DMS53 treated with DMSO at 0.1 percent for 48 hours (cell line): Measurements from ENCODE around the gene PARD3.

Experiments used
- DNase-seq: peaks from one replicate; lab custom pipeline; 2025; ENCODE audit not compliant: unreplicated experiment; lab: John Stamatoyannopoulos, UW

The PARD3 gene

GRCh38 chr10:34333513-34333912 lies 481.6 kb downstream of the PARD3 start:
- no peak for DNase-seq

DNA sequence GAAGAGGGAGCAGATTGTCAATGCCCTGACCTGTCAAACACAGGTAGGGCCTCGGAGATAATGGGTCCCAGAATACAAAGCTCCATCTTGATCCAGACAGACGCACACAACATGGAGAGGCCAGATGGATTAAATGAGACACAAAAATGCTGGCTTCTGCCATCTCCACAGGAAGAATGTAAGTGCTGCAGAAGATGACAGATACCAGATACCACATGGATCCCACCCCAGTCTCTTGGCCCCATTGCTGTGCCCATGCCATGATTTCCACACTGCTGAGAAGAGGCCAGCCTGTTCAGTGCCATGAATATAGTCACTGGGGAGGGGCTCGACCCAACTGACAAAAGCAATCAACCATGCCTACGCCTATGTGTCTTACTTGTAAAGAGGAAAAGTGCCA lies 487.9 kb downstream of the PARD3 start:
- DNase-seq, result no peak

DNA sequence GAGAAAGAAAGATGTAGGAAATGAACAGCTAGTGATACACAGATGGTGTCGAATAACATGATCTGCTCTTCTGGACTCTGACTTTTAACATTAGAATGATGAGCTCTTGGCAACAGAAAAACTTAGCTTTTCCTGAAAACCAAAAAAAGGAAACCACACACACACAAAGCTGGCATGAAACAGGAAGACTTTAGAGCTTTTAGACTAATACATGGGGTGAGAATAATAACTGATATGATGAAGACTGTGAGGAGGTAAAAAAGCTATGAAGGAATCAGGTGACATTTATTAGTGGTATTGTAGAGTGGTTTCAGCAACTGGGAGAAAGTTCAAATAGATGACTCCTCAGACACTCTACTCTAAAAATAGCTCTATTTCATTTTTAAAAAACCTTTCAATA lies 491.9 kb downstream of the PARD3 start:
- DNase-seq, result no peak

- no peak for DNase-seq
Observed at GRCh38 chr10:34320265-34320664, 494.8 kb downstream of the PARD3 start.

GRCh38 chr10:34319197-34319846 lies 495.8 kb downstream of the PARD3 start:
- peak; percentile 69 for DNase-seq

GRCh38 chr10:34316154-34316553 lies 498.9 kb downstream of the PARD3 start:
- DNase-seq, result no peak

- no peak for DNase-seq
Observed at GRCh38 chr10:34314457-34314856, 500.6 kb downstream of the PARD3 start.

DNA sequence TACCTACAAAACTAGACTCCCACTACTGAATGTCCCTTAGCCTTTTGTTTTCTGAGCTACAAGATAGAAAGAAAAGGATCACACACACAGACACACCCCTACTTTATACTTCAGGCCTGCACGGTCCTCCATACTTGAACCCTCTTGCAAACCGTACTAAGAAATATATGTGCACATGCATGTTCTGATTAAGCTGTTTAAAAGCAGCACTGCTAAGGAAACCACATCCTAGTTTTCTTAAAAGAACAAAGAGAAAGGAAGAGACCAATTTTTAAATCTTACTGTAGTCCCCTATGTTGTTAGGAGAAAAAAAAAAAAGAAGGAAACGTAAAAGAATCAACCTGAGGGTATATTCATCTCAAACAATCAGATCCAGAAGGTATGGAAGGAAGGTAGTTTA lies 501.2 kb downstream of the PARD3 start:
- DNase-seq, result no peak

DNA sequence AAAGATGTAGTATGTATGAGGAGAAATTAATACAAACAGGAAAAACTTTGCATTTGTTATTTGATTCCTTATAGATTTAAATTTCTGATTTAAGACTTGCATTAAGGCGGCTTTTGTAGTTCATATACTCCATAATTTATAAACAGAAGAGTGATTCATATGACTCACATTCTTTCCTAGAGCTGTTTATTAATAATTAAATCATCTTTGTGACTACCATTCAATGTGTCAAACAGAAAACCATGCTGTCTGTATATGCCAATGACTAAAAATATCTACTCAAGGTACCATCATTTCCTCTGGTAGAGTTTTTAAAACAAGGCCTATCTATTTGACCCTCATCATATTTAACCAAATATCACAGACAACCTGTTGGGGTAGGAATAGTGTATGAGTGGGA lies 501.7 kb downstream of the PARD3 start:
- no peak for DNase-seq

GRCh38 chr10:34311679-34312078 lies 503.4 kb downstream of the PARD3 start:
- no peak for DNase-seq

GRCh38 chr10:34310234-34310633 lies 504.9 kb downstream of the PARD3 start:
- no peak for DNase-seq

DNA sequence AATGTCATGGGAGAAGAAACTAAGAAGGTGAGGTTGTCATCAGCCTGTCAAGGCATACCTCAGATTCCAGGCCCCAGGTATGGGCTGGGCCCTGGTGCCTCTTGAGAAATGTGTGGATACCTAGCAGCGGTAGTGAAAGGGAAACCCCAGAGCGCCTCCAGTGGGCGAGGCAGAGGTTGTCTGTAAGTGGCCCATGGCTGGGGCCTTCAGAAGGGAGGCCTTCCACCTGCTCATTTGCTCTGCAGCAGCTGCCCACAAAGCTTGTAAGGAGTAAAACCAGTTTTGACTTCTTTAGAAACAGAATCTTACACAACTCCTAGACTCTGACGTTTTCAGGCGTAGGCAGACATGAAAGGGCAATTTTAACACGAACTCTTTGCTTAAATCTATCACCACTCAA lies 509.9 kb downstream of the PARD3 start:
- DNase-seq, result peak; percentile 86

GRCh38 chr10:34303022-34303421 lies 512.1 kb downstream of the PARD3 start:
- DNase-seq, result no peak

DNA sequence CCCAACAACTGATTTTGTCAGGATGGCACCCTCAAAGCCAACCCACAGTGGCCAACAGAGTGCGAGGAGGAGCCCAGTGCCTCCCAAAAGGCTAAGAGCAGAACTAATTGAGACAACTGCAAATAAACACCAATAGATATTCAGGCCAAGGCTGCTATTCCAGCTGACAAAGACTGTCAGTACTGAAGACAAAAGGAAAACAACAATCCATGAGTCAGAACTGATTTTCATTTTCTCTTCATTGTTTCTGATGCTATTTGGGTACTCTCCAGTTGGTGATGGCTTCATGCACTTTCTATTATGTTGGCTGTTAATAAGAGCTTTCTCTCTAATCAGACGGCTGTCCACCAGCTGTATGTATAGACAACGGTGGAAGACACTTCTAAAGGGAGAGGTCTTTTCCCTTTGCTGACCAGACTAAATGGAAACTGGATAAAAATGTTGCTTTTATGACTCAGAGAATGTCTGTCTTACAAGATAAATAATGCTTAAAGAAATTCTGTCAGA lies 515.9 kb downstream of the PARD3 start:
- DNase-seq, result no peak

GRCh38 chr10:34298346-34298818 lies 516.7 kb downstream of the PARD3 start:
- no peak for DNase-seq

DNA sequence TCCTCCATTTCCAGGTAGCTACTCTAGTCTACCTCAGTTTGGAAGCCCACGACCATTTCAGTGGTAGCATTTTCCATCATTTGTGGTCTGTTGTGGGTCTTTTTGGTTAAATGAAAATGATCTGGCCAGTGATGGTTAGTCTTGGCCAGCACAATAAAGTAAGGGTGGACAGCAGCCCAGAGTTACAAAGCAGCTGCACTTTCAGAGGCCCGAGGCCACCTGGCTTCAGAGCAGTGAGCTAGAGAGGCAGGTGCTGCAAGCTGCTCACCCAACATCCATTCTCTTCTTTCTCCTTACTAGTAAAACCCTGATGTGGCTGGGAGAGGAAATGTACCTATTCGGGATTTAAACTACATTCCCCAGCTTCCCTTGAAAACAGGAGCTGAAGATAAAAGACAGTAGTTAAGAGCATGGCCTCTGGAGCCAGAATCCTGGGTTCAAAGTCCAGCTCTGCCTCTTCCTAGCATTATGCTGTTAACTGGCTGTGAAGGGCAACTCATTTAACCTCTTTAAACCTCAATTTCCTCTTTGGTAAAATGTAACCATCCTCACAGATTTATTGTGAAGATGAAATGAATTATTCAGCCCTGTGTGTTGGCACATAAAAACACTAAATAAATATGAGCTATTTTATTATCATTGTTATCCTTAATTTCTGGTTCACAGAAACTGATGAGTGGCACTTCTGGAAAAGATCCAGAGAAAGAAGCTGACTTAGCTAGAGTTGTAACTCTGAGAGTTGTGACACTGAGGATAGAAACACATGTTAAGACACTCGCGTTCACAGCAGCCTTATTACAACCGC lies 517.4 kb downstream of the PARD3 start:
- DNase-seq, result peak; percentile 15

GRCh38 chr10:34295142-34295548 lies 520.0 kb downstream of the PARD3 start:
- DNase-seq, result no peak

DNA sequence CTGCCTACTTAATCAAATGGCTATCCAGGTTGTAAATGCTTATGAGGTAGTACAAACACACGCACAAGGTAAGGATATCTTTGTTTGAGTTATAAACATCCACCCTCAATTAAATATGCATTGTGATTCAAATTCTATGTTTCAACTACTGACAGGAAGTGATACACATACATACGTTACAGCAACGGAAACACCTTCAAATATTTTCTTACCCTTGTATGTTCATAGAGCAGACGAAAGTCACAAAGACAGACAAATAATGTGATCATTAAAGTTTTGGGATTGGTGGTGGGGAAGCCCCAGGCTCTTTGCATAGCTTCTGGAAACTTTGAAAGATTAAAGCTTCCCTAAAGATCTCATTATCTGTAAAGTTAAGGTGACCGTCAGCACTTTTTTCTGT lies 521.0 kb downstream of the PARD3 start:
- DNase-seq, result no peak

DNA sequence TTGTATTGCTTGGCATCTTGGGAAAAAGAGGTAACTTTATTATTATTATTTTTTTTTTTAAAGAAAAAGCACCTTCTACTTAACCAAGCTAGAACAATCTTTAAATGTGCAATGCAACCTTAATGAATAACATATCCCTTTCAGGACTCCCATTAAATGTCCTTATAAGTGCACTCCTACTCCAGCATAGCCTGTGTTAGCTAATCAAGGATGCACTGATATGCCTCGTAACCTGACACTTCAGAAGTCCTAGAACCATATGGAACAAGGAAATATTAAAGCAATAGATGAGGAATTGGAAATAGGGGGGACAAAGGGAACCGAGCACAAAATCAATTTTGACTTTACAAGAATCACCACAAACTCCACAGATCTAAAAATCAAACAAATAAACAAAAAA lies 522.4 kb downstream of the PARD3 start:
- DNase-seq, result no peak

GRCh38 chr10:34292194-34292565 lies 522.9 kb downstream of the PARD3 start:
- DNase-seq, result no peak

- no peak for DNase-seq
Observed at GRCh38 chr10:34291466-34292193, 523.5 kb downstream of the PARD3 start.
